GM23338 (cell line): ENCODE measurements around the gene LMF1. TPM values are rescaled to one million over a fixed set of nuclear protein-coding genes. Genes with fewer than 3 reads are reported as not detected.

Experiments used
- ATAC-seq: fragments of 200-7000 bp; cut with Tn5 transposase; 3 replicates; pipeline ENCODE4 v1.9.1; 2020
- DNase-seq: peaks from one replicate; pipeline ENCODE4 v3.0.0-alpha.2; 2015; ENCODE audit warnings: low spot score
- H2AFZ ChIP-seq: fragments of 200-600 bp; sonication (generic); 2 replicates; pipeline ENCODE4 v1.8.0; 2016; ENCODE audit warnings: antibody characterized with exemption, mild to moderate bottlenecking, moderate library complexity
- H3F3A ChIP-seq: fragments of 200-600 bp; sonication (generic); replicated peaks from 2 replicates; pipeline ENCODE4 v1.8.0; 2017; ENCODE audit warnings: antibody characterized with exemption, mixed run types, low read depth
- H3K27ac ChIP-seq: fragments of 200-600 bp; sonication (generic); 2 replicates; pipeline ENCODE4 v1.6.1; 2016; ENCODE audit warnings: low read depth
- H3K27me3 ChIP-seq: fragments of 200-600 bp; sonication (generic); 2 replicates; pipeline ENCODE4 v1.8.0; 2016; ENCODE audit warnings: mild to moderate bottlenecking, mixed run types, moderate library complexity; ENCODE audit not compliant: insufficient read depth
- H3K36me3 ChIP-seq: fragments of 200-600 bp; sonication (generic); 2 replicates; pipeline ENCODE4 v1.8.0; 2016; ENCODE audit warnings: mild to moderate bottlenecking; ENCODE audit not compliant: insufficient read depth
- H3K4me1 ChIP-seq: fragments of 200-600 bp; sonication (generic); 2 replicates; pipeline ENCODE4 v1.8.0; 2016; ENCODE audit warnings: mild to moderate bottlenecking, moderate library complexity; ENCODE audit not compliant: insufficient read depth
- H3K4me2 ChIP-seq: fragments of 200-600 bp; sonication (generic); 2 replicates; pipeline ENCODE4 v1.7.1; 2017; ENCODE audit warnings: mixed run types
- H3K4me3 ChIP-seq: fragments of 200-600 bp; sonication (generic); 2 replicates; pipeline ENCODE4 v1.6.1; 2016; ENCODE audit warnings: mixed run types
- H3K79me2 ChIP-seq: fragments of 200-600 bp; sonication (generic); replicated peaks from 2 replicates; pipeline ENCODE4 v1.8.0; 2017; ENCODE audit warnings: mild to moderate bottlenecking; ENCODE audit not compliant: insufficient read depth
- H3K9me2 ChIP-seq: fragments of 200-600 bp; sonication (generic); 2 replicates; pipeline ENCODE4 v1.8.0; 2017; ENCODE audit not compliant: insufficient read depth
- H4K20me1 ChIP-seq: fragments of 200-600 bp; sonication (generic); replicated peaks from 2 replicates; pipeline ENCODE4 v1.8.0; 2017; ENCODE audit warnings: mild to moderate bottlenecking; ENCODE audit not compliant: insufficient read depth
- H3K27ac Mint-ChIP-seq: 2 replicates; pipeline ENCODE4 v1.8.0; 2020; ENCODE audit warnings: inconsistent platforms, mild to moderate bottlenecking, moderate library complexity, mixed read lengths
- H3K27me3 Mint-ChIP-seq: 3 replicates; pipeline ENCODE4 v1.8.0; 2022; ENCODE audit warnings: low read depth, mild to moderate bottlenecking, moderate library complexity, mixed read lengths, inconsistent platforms; ENCODE audit not compliant: insufficient read depth, poor library complexity
- H3K36me3 Mint-ChIP-seq: 3 replicates; pipeline ENCODE4 v1.8.0; 2021; ENCODE audit warnings: low read depth, mild to moderate bottlenecking, inconsistent platforms, moderate library complexity, mixed read lengths
- H3K4me1 Mint-ChIP-seq: 3 replicates; pipeline ENCODE4 v1.8.0; 2020; ENCODE audit warnings: mild to moderate bottlenecking, inconsistent platforms, mixed read lengths
- H3K4me3 Mint-ChIP-seq: 3 replicates; pipeline ENCODE4 v1.8.0; 2021; ENCODE audit warnings: moderate library complexity, mild to moderate bottlenecking, inconsistent platforms, mixed read lengths
- H3K9me3 Mint-ChIP-seq: 3 replicates; pipeline ENCODE4 v1.8.0; 2020; ENCODE audit warnings: moderate library complexity, mild to moderate bottlenecking, inconsistent platforms, mixed read lengths
- CREB1 ChIP-seq: fragments of 250-450 bp; sonication (Bioruptor Pico); IDR thresholded peaks from 2 replicates; pipeline ENCODE4 v1.5.0; 2020; ENCODE audit warnings: low read depth, mild to moderate bottlenecking, moderate library complexity
- EZH2 ChIP-seq: fragments of 200-600 bp; sonication (generic); IDR thresholded peaks from one replicate; pipeline ENCODE4 v1.8.0; 2017; ENCODE audit warnings: antibody characterized with exemption, mild to moderate bottlenecking, low read depth; ENCODE audit not compliant: unreplicated experiment
- EZH2phosphoT487 ChIP-seq: fragments of 200-600 bp; sonication (generic); IDR thresholded peaks from one replicate; pipeline ENCODE4 v1.8.1; 2018; ENCODE audit warnings: antibody characterized with exemption; ENCODE audit not compliant: unreplicated experiment
- JUNB ChIP-seq: IDR thresholded peaks from one replicate; pipeline ENCODE4 v1.6.1; 2016; ENCODE audit warnings: antibody characterized with exemption; ENCODE audit not compliant: unreplicated experiment
- NANOG ChIP-seq: IDR thresholded peaks from 2 replicates; pipeline ENCODE4 v1.6.1; 2016; ENCODE audit warnings: antibody characterized with exemption, borderline replicate concordance
- POLR2AphosphoS5 ChIP-seq: IDR thresholded peaks from 2 replicates; pipeline ENCODE4 v1.6.1; 2016; ENCODE audit warnings: antibody characterized with exemption, low read depth
- STAT1 ChIP-seq: IDR thresholded peaks from one replicate; pipeline ENCODE4 v1.6.1; 2016; ENCODE audit warnings: antibody characterized with exemption; ENCODE audit not compliant: unreplicated experiment
- ZNF114 ChIP-seq: fragments of 250-450 bp; sonication (Bioruptor Pico); IDR thresholded peaks from 2 replicates; pipeline ENCODE4 v1.5.0; 2020; ENCODE audit warnings: mild to moderate bottlenecking, moderate library complexity
- ZNF331 ChIP-seq: fragments of 250-450 bp; sonication (Bioruptor Pico); IDR thresholded peaks from 2 replicates; pipeline ENCODE4 v1.5.0; 2020; ENCODE audit warnings: low read depth, mild to moderate bottlenecking, moderate library complexity
- polyA plus RNA-seq: library from polyadenylated mRNA; unstranded; fragments of >200 nt; fragmentation: Nextera tagmentation; extraction: Ambion mirVana; gene quantifications from 2 replicates; pipeline ENCODE4 v1.2.1, GENCODE V29; 2016
- total RNA-seq: library from RNA; depleted of rRNA; stranded (reverse); fragments of >200 nt; shearing (Covaris generic); gene quantifications from 2 replicates; pipeline ENCODE4 v1.2.3, GENCODE V29; 2014
- TF ChIP-seq, protein P1 (sequence below): fragments of 250-450 bp; sonication (Bioruptor Pico); IDR thresholded peaks from 2 replicates; pipeline ENCODE4 v1.5.0; 2020; ENCODE audit warnings: mild to moderate bottlenecking, moderate library complexity
- TF ChIP-seq, protein P2 (sequence below): IDR thresholded peaks from one replicate; pipeline ENCODE4 v1.6.1; 2018; ENCODE audit warnings: antibody characterized with exemption; ENCODE audit not compliant: unreplicated experiment
- TF ChIP-seq, protein P3 (sequence below), 2 experiments: fragments of 200-600 bp in 1 of 2; sonication (generic) in 1 of 2; conservative IDR thresholded peaks; 2 replicates each; pipeline versions ENCODE4 v1.5.1 to v1.6.1; 2016 to 2017; ENCODE audit warnings: antibody characterized with exemption in 2 of 2, low read depth in 2 of 2, mild to moderate bottlenecking in 2 of 2, moderate library complexity in 1 of 2
- TF ChIP-seq, protein P4 (sequence below): IDR thresholded peaks from 2 replicates; pipeline ENCODE4 v1.6.1; 2016; ENCODE audit warnings: antibody characterized with exemption

Gene LMF1
- total and polyA plus RNA-seq, 2 experiments from 2014 or later: 4.2 to 10.1 TPM

DNA sequence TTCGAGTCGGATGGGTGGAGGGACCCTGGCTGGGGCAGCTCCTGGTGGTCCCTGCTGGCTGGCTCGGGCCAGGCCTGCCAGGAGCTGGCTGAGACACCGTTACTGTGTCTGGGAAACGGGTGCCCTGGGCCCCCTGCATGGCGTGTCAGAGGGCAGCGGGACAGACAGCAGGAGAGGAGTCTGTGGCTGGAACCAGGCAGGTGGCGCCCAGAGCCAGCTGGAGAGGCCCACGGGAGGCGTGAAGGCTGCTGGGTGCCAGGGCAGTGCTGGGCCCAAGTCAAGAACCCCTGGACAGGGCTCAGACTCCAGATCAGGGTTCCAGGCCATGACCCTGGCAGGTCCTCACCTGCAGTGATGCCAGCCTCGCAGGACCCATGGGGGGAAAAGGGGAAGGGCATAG, 27.4 kb upstream of the LMF1 start:
- H3K79me2 ChIP-seq: no peaks in the 10 kb centered on the region
- DNase-seq (no peak), ATAC-seq (no peak)
- no peaks in the 10 kb centered on the region for H3K4me1 ChIP-seq
- Mint-ChIP-seq H3K9me3 (peaks cover 25% of the 10 kb centered on the region; the same call in 2 of the 3 replicates), H3K36me3 (peaks cover 8% of the 10 kb centered on the region; the same call in 1 of the 3 replicates), H3K4me1 (peaks cover 12% of the 10 kb centered on the region), H3K27ac (no peak overlapping the region), H3K27me3 (peaks cover 10% of the 10 kb centered on the region), H3K4me3 (no peak overlapping the region)
- H3K36me3 ChIP-seq: no peaks in the 10 kb centered on the region
- H3K4me3 ChIP-seq: no peak overlapping the region
- no peak overlapping the region for H3K4me2 ChIP-seq
- no peaks in the 10 kb centered on the region for H4K20me1 ChIP-seq
- no peaks in the 10 kb centered on the region for H3K27me3 ChIP-seq
- TF ChIP-seq CREB1 (CRISPR knock-in tag) (no peak), ZNF331 (CRISPR knock-in tag) (no peak), EZH2 (no peak), JUNB (no peak), ZNF114 (CRISPR knock-in tag) (no peak), NANOG (no peak), POLR2AphosphoS5 (no peak), STAT1 (no peak), EZH2phosphoT487 (no peak)
- TF ChIP-seq, protein P1, sequence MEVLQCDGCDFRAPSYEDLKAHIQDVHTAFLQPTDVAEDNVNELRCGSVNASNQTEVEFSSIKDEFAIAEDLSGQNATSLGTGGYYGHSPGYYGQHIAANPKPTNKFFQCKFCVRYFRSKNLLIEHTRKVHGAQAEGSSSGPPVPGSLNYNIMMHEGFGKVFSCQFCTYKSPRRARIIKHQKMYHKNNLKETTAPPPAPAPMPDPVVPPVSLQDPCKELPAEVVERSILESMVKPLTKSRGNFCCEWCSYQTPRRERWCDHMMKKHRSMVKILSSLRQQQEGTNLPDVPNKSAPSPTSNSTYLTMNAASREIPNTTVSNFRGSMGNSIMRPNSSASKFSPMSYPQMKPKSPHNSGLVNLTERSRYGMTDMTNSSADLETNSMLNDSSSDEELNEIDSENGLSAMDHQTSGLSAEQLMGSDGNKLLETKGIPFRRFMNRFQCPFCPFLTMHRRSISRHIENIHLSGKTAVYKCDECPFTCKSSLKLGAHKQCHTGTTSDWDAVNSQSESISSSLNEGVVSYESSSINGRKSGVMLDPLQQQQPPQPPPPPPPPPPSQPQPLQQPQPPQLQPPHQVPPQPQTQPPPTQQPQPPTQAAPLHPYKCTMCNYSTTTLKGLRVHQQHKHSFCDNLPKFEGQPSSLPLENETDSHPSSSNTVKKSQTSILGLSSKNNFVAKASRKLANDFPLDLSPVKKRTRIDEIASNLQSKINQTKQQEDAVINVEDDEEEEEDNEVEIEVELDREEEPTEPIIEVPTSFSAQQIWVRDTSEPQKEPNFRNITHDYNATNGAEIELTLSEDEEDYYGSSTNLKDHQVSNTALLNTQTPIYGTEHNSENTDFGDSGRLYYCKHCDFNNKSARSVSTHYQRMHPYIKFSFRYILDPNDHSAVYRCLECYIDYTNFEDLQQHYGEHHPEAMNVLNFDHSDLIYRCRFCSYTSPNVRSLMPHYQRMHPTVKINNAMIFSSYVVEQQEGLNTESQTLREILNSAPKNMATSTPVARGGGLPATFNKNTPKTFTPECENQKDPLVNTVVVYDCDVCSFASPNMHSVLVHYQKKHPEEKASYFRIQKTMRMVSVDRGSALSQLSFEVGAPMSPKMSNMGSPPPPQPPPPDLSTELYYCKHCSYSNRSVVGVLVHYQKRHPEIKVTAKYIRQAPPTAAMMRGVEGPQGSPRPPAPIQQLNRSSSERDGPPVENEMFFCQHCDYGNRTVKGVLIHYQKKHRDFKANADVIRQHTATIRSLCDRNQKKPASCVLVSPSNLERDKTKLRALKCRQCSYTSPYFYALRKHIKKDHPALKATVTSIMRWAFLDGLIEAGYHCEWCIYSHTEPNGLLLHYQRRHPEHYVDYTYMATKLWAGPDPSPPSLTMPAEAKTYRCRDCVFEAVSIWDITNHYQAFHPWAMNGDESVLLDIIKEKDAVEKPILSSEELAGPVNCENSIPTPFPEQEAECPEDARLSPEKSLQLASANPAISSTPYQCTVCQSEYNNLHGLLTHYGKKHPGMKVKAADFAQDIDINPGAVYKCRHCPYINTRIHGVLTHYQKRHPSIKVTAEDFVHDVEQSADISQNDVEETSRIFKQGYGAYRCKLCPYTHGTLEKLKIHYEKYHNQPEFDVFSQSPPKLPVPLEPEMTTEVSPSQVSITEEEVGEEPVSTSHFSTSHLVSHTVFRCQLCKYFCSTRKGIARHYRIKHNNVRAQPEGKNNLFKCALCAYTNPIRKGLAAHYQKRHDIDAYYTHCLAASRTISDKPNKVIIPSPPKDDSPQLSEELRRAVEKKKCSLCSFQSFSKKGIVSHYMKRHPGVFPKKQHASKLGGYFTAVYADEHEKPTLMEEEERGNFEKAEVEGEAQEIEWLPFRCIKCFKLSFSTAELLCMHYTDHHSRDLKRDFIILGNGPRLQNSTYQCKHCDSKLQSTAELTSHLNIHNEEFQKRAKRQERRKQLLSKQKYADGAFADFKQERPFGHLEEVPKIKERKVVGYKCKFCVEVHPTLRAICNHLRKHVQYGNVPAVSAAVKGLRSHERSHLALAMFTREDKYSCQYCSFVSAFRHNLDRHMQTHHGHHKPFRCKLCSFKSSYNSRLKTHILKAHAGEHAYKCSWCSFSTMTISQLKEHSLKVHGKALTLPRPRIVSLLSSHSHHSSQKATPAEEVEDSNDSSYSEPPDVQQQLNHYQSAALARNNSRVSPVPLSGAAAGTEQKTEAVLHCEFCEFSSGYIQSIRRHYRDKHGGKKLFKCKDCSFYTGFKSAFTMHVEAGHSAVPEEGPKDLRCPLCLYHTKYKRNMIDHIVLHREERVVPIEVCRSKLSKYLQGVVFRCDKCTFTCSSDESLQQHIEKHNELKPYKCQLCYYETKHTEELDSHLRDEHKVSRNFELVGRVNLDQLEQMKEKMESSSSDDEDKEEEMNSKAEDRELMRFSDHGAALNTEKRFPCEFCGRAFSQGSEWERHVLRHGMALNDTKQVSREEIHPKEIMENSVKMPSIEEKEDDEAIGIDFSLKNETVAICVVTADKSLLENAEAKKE (CRISPR knock-in tag): no peak
- TF ChIP-seq, protein P2, sequence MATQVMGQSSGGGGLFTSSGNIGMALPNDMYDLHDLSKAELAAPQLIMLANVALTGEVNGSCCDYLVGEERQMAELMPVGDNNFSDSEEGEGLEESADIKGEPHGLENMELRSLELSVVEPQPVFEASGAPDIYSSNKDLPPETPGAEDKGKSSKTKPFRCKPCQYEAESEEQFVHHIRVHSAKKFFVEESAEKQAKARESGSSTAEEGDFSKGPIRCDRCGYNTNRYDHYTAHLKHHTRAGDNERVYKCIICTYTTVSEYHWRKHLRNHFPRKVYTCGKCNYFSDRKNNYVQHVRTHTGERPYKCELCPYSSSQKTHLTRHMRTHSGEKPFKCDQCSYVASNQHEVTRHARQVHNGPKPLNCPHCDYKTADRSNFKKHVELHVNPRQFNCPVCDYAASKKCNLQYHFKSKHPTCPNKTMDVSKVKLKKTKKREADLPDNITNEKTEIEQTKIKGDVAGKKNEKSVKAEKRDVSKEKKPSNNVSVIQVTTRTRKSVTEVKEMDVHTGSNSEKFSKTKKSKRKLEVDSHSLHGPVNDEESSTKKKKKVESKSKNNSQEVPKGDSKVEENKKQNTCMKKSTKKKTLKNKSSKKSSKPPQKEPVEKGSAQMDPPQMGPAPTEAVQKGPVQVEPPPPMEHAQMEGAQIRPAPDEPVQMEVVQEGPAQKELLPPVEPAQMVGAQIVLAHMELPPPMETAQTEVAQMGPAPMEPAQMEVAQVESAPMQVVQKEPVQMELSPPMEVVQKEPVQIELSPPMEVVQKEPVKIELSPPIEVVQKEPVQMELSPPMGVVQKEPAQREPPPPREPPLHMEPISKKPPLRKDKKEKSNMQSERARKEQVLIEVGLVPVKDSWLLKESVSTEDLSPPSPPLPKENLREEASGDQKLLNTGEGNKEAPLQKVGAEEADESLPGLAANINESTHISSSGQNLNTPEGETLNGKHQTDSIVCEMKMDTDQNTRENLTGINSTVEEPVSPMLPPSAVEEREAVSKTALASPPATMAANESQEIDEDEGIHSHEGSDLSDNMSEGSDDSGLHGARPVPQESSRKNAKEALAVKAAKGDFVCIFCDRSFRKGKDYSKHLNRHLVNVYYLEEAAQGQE: no peak
- TF ChIP-seq, protein P3, sequence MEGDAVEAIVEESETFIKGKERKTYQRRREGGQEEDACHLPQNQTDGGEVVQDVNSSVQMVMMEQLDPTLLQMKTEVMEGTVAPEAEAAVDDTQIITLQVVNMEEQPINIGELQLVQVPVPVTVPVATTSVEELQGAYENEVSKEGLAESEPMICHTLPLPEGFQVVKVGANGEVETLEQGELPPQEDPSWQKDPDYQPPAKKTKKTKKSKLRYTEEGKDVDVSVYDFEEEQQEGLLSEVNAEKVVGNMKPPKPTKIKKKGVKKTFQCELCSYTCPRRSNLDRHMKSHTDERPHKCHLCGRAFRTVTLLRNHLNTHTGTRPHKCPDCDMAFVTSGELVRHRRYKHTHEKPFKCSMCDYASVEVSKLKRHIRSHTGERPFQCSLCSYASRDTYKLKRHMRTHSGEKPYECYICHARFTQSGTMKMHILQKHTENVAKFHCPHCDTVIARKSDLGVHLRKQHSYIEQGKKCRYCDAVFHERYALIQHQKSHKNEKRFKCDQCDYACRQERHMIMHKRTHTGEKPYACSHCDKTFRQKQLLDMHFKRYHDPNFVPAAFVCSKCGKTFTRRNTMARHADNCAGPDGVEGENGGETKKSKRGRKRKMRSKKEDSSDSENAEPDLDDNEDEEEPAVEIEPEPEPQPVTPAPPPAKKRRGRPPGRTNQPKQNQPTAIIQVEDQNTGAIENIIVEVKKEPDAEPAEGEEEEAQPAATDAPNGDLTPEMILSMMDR (conservative IDR thresholded peaks at IDR 0.05; ENCODE audit: low read depth in 2 of 2): no peak
- TF ChIP-seq, protein P4, sequence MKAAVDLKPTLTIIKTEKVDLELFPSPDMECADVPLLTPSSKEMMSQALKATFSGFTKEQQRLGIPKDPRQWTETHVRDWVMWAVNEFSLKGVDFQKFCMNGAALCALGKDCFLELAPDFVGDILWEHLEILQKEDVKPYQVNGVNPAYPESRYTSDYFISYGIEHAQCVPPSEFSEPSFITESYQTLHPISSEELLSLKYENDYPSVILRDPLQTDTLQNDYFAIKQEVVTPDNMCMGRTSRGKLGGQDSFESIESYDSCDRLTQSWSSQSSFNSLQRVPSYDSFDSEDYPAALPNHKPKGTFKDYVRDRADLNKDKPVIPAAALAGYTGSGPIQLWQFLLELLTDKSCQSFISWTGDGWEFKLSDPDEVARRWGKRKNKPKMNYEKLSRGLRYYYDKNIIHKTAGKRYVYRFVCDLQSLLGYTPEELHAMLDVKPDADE: no peak
- no peak overlapping the region for H2AFZ ChIP-seq
- H3K27ac ChIP-seq: no peak overlapping the region
- no peaks in the 10 kb centered on the region for H3K9me2 ChIP-seq
- no peaks in the 10 kb centered on the region for H3F3A ChIP-seq
